Activated naive CD4-positive, alpha-beta T cell treated with anti-CD3 and anti-CD28 coated beads, Interleukin-2, amount 10 ng/mL, durations not matched to agents 7 days and 5 days (primary cell): ENCODE results near the gene TOR2A.

Experiments
- CTCF ChIA-PET: fragments of 350-600 bp; sonication (Branson Sonifier 250); formaldehyde crosslinking; loops from one replicate; lab custom pipeline; 2021; ENCODE audit warnings: antibody characterized with exemption; lab: Charles Lee
- DNase-seq: peaks from one replicate; pipeline ENCODE4 v3.0.0-alpha.2; 2020
- H3K27ac Mint-ChIP-seq: one replicate; pipeline ENCODE4 v1.8.0; 2021; ENCODE audit warnings: mild to moderate bottlenecking, moderate library complexity, mixed read lengths
- H3K27me3 Mint-ChIP-seq: one replicate; pipeline ENCODE4 v1.8.0; 2021; ENCODE audit warnings: mild to moderate bottlenecking, mixed read lengths
- H3K36me3 Mint-ChIP-seq: one replicate; pipeline ENCODE4 v1.8.0; 2021; ENCODE audit warnings: mixed read lengths
- H3K4me1 Mint-ChIP-seq: one replicate; pipeline ENCODE4 v1.8.0; 2021; ENCODE audit warnings: mixed read lengths
- H3K4me3 Mint-ChIP-seq: one replicate; pipeline ENCODE4 v1.8.0; 2021; ENCODE audit warnings: mild to moderate bottlenecking, moderate library complexity, mixed read lengths
- H3K9me3 Mint-ChIP-seq: one replicate; pipeline ENCODE4 v1.8.0; 2021; ENCODE audit warnings: mixed read lengths

The TOR2A gene

DNA sequence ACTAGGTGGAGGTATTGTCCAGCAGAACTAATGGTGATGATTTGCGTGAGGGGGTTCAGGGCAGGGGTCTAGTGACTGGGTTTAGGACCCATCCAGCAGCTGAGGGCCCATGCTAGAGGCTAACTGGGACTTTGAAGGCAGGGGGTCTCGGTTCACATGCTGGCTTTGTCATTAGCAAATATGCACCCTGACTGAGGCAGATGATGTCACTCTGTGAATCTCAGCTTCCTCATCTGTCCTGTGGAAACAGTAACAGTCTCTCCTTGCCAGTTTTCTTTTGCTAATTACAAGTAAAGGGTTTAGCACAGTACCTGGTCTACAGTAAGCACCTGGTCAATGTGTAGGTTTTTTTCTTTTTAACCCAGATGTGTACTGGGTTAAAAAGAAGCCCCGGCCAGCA is 38.2 kb upstream of the TOR2A start:
- Mint-ChIP-seq H3K27ac (no peak overlapping the region), H3K36me3 (peaks cover 66% of the 10 kb centered on the region), H3K4me1 (peaks cover 71% of the 10 kb centered on the region), H3K4me3 (no peak overlapping the region), H3K27me3 (no peaks in the 10 kb centered on the region), H3K9me3 (no peaks in the 10 kb centered on the region)
- no peak for DNase-seq
- CTCF ChIA-PET, result interaction anchor here (1.4 to 1.9 kb wide), 2 partner anchors 9 to 11 kb away, joined by 3 to 4 read pairs; no protein-coding TSS in a partner anchor

DNA sequence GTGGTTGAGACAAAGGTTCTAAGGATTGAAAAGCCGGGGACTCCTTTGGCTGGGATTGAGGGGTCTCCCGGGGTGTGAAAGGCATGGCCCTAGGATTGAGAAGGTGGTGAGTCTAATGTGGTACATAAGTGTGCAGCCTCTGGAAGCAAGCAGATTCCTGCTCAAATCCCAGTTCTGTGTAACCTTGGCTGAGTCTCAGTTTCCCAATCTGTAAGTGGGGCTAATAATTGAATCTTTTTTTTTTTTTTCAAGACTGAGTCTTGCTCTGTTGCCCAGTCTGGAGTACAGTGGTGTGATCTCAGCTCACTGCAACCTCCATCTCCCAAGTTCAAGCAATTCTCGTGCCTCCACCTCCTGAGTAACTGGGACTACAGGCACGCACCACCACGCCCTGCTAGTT is 37.5 kb upstream of the TOR2A start:
- Mint-ChIP-seq H3K27ac (no peak overlapping the region), H3K9me3 (no peaks in the 10 kb centered on the region), H3K27me3 (no peaks in the 10 kb centered on the region), H3K4me1 (peaks cover 76% of the 10 kb centered on the region), H3K4me3 (no peak overlapping the region), H3K36me3 (peaks cover 64% of the 10 kb centered on the region)
- DNase-seq, result no peak
- CTCF ChIA-PET, result interaction anchor here (1.4 to 2.4 kb wide), 3 partner anchors 12 to 149 kb away, joined by 3 to 17 read pairs (median 11); partner anchors contain the start of gene CDK9

DNA sequence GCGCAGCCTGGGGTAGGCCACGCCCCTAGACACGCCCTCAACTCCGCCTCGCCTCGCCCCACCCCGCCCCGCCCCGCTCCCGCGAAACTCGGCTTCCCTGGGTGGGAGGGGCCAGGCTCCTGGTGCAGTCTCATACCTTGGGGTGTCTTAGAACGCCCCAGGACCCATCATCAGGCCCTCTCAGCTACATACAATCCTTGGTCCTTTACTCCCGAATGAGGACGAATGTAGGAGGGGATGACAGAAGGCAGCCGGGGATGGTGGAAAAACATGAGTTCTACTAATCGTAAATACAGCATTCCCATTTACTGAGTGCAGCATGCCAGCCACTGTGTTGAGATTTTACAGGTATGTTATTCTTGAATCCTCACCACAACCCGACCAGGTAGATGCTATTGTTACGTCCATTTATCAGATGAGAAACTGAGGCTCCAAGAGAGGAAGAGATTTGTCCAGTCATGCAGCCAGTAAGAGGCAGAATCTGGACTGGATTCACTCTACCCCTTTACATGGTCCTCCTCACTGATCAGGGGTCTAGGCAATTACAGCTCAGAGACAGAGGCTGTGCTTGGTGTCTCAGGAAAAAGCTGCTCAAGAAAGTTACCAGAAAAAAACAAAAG is 36.6 kb upstream of the TOR2A start:
- peak overlapping the region; percentile 80 for H3K4me3 Mint-ChIP-seq
- DNase-seq, result no peak
- peaks cover 65% of the 10 kb centered on the region for H3K36me3 Mint-ChIP-seq
- H3K9me3 Mint-ChIP-seq, result no peaks in the 10 kb centered on the region
- H3K4me1 Mint-ChIP-seq, result peaks cover 85% of the 10 kb centered on the region
- H3K27ac Mint-ChIP-seq, result peak overlapping the region; percentile 93
- H3K27me3 Mint-ChIP-seq, result no peaks in the 10 kb centered on the region
- CTCF ChIA-PET, result interaction anchor here (1.2 to 2.5 kb wide), 4 partner anchors 13 to 150 kb away, joined by 3 to 17 read pairs (median 13); partner anchors contain the start of gene CDK9

DNA sequence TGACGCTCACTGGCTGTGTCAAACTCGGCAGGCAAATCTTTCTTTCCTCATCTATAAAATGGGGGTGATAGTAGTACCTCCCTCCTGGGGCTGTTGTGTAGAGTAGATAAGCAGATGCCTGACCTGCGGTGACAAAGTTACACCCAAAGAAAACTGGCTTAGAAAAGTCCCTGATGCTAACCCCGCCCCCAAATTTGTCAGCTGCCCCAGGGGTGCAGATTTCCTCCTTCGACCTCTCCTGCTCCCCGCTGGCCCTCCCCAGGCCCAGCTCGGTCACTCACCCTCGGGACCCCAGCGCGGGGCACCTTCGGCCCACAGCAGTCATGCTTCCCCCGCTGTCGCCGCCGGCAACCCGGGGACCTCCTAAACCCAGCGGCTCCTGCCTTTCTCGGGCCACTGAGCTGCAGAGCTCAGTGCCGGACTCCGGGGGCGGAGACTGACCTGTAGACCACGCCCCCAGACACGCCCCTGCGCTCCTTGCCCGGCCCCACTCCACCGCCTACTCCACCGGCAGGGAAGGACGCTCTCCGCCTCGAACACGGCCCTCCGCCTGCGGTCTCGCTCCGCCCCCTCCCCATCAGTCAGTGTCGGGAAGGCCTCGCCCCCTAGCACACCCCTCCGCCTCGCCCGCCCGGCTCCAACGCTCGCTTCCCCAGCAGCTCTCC is 35.9 kb upstream of the TOR2A start:
- Mint-ChIP-seq H3K9me3 (no peaks in the 10 kb centered on the region), H3K27ac (peak overlapping the region; percentile 93), H3K4me3 (peak overlapping the region; percentile 80), H3K27me3 (no peaks in the 10 kb centered on the region), H3K36me3 (peaks cover 67% of the 10 kb centered on the region), H3K4me1 (peaks cover 85% of the 10 kb centered on the region)
- CTCF ChIA-PET, result interaction anchor here (0.8 to 4.6 kb wide), 7 partner anchors 8 to 150 kb away, joined by 3 to 20 read pairs (median 11); partner anchors contain the start of genes CDK9 and TOR2A
- DNase-seq, result peak; percentile 99

DNA sequence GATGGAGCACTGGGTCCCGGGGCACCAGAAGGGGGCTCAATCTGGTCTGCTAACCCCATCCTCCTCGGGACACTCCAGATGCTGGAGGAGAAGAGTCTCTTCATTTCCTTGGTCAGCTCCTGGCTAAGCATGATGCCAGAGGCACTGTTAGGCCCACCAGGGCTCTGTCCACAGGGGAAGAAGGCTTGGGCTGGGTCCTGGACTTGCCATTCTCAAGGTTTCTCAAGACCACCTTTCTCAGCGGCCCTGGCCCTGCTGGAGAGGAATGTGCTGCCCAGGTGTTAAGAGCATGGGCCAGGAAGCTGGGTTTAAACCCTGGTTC is 35.5 kb upstream of the TOR2A start:
- Mint-ChIP-seq H3K36me3 (peaks cover 70% of the 10 kb centered on the region), H3K4me3 (peak overlapping the region; percentile 80), H3K4me1 (peaks cover 85% of the 10 kb centered on the region), H3K27ac (peak overlapping the region; percentile 93), H3K27me3 (no peaks in the 10 kb centered on the region), H3K9me3 (no peaks in the 10 kb centered on the region)
- CTCF ChIA-PET, result interaction anchor here (0.8 to 4.6 kb wide), 7 partner anchors 9 to 151 kb away, joined by 3 to 20 read pairs (median 11); partner anchors contain the start of genes CDK9 and TOR2A
- no peak for DNase-seq

DNA sequence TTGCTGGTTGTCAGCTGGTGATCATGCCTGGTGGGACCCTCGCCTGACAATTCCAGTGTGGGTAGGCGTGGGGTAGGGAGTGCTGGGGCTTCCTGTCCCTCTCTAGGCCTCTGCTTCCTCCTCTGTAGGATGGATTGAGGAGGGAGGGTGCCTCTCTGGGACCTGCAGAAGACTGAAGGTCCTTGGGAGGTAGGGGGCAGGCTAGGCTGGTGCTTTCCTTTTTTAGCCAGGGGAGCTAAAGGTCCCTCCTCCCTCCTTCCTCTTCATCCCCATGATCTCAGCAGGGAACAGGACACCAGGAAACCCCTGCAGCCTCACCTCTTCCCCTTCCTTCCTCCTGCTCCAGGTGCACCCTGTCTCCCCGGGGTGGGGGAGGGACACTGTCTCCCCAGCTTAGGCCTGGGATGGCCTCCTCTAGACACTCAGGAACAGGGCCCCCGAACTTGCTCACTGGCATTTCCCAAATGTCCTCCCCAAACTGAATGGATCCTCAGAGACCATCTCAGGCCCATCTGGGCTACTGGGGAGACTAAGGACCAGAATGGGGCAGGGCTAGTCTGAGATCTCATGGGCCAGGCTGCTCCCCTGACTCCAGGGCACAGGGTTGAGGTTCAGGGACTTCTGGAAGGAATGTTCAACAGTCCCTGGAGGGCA is 35.0 kb upstream of the TOR2A start:
- Mint-ChIP-seq H3K27ac (peak overlapping the region; percentile 93), H3K4me1 (peaks cover 86% of the 10 kb centered on the region), H3K27me3 (no peaks in the 10 kb centered on the region), H3K4me3 (peak overlapping the region; percentile 80), H3K9me3 (no peaks in the 10 kb centered on the region), H3K36me3 (peaks cover 74% of the 10 kb centered on the region)
- DNase-seq, result no peak
- CTCF ChIA-PET, result interaction anchor here (0.7 to 4.6 kb wide), 6 partner anchors 9 to 151 kb away, joined by 3 to 20 read pairs (median 7); partner anchors contain the start of gene TOR2A

DNA sequence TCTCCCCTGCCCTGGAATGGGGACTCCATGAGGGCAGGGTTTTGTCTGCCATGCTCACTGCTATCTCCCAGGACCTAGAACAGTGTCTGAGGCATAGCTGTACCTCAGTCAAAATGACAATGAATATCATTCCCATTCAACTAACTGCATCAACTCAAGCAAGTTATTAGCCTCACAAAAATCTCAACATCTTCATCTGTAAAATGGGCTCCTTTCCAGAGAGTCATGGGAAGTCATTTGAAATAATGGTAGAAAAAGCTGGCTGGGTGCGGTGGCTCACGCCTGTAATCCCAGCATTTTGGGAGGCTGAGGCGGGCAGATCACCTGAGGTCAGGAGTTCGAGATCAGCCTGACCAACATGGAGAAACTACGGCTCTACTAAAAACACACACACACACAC is 34.0 kb upstream of the TOR2A start:
- CTCF ChIA-PET, result interaction anchor here (0.8 to 4.6 kb wide), 6 partner anchors 15 to 154 kb away, joined by 3 to 20 read pairs (median 4); partner anchors contain the start of gene TOR2A
- H3K4me3 Mint-ChIP-seq, result peak overlapping the region; percentile 7
- DNase-seq, result no peak
- no peaks in the 10 kb centered on the region for H3K9me3 Mint-ChIP-seq
- H3K36me3 Mint-ChIP-seq, result peaks cover 76% of the 10 kb centered on the region
- H3K4me1 Mint-ChIP-seq, result peaks cover 86% of the 10 kb centered on the region
- peak overlapping the region; percentile 88 for H3K27ac Mint-ChIP-seq
- no peaks in the 10 kb centered on the region for H3K27me3 Mint-ChIP-seq

DNA sequence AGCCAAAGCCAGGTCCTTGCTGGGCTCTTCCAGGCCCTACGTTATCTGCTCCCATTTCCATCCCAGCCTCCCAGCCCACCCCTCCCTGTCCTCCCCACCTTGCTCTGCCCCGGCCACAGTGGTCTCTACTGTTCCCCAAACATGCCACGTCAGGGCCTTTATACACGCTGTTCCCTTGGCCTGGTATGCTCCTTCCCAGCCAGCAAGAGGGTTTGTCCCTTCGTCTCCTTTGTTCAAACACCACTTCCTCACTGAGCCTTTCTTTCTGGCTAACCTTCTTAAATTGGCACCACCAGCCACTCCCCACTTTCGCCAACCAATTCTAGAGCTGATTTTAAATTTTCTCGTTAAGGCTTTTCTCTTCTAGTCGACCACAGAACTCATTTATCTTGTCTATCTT is 33.6 kb upstream of the TOR2A start:
- CTCF ChIA-PET, result interaction anchor here (0.8 to 4.6 kb wide), 5 partner anchors 16 to 155 kb away, joined by 3 to 20 read pairs (median 4); partner anchors contain the start of gene TOR2A
- Mint-ChIP-seq H3K27me3 (no peaks in the 10 kb centered on the region), H3K4me1 (peaks cover 87% of the 10 kb centered on the region), H3K9me3 (no peaks in the 10 kb centered on the region), H3K27ac (peak overlapping the region; percentile 88), H3K36me3 (peaks cover 76% of the 10 kb centered on the region), H3K4me3 (peak overlapping the region; percentile 7)
- DNase-seq, result no peak

DNA sequence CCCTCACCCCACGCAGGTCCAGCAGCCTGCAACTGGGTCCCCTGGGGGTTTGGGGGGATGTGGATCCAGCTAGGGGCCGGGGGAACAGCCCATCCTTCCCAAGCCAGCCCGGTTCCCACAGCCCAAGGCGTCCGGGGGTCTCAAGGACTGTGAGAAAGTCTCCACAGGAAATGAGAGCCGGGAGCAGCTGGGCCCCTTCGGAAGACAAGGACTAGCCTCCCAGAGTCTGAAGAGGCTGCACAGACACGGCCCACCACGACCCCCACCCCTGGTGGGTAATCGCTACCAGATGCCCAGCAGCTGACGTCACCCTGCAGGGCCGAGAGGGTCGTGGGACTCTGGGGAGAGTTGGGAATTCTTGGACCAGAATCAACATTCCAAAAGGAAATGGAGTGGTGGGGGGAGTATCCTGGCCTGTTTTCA is 32.8 kb upstream of the TOR2A start:
- Mint-ChIP-seq H3K9me3 (no peaks in the 10 kb centered on the region), H3K27ac (peak overlapping the region; percentile 88), H3K36me3 (peaks cover 76% of the 10 kb centered on the region), H3K4me1 (peaks cover 90% of the 10 kb centered on the region), H3K4me3 (no peak overlapping the region), H3K27me3 (no peaks in the 10 kb centered on the region)
- CTCF ChIA-PET, result interaction anchor here (1.4 to 4.6 kb wide), 4 partner anchors 11 to 102 kb away, joined by 7 to 20 read pairs (median 12); partner anchors contain the start of genes SH2D3C and TOR2A
- DNase-seq, result no peak

DNA sequence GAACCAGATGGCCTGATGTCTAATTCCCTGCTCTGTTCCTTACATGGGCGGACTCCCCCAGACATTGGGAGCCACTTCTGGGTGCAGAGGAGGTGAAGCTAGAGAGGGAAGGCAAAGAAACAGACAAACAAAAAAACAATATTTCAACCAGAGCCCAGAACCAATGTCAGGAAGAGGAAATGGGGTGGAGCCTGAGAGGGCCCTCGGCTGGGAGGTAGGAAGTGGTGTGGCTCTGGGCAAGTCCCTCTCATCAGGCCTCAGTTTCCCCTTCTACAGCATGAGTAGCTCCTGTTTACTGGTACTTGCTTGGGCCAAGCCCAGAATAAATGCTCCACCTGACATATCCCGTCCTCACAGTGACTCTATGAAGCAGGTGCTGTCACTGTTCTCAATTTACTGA is 32.3 kb upstream of the TOR2A start:
- H3K4me3 Mint-ChIP-seq, result peak overlapping the region; percentile 51
- peaks cover 90% of the 10 kb centered on the region for H3K4me1 Mint-ChIP-seq
- CTCF ChIA-PET, result interaction anchor here (1.4 to 4.6 kb wide), 5 partner anchors 12 to 154 kb away, joined by 7 to 20 read pairs (median 9); partner anchors contain the start of genes SH2D3C and TOR2A
- DNase-seq, result peak; percentile 44
- no peaks in the 10 kb centered on the region for H3K9me3 Mint-ChIP-seq
- no peaks in the 10 kb centered on the region for H3K27me3 Mint-ChIP-seq
- peaks cover 78% of the 10 kb centered on the region for H3K36me3 Mint-ChIP-seq
- peak overlapping the region; percentile 88 for H3K27ac Mint-ChIP-seq

DNA sequence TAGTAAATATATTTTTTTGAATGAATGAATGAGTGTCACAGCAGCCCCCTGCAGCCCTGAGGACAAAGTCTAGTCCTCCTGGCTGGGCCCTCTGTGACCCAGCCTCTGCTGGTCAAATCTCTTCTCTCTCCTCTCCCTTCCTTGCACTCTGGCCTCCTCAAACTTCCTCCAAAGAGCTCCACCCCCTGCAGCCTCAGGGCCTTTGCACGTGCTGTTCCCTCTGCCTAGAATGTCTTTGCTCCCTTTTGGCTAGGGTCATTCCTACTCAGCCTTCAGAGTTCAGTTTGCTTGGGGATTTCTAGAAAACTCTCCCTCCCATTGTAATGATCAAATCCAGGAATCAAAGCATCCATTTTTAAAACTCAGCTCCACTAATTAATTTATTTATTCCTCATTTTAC is 30.3 kb upstream of the TOR2A start:
- H3K36me3 Mint-ChIP-seq, result peaks cover 71% of the 10 kb centered on the region
- no peak overlapping the region for H3K27ac Mint-ChIP-seq
- no peak overlapping the region for H3K4me3 Mint-ChIP-seq

DNA sequence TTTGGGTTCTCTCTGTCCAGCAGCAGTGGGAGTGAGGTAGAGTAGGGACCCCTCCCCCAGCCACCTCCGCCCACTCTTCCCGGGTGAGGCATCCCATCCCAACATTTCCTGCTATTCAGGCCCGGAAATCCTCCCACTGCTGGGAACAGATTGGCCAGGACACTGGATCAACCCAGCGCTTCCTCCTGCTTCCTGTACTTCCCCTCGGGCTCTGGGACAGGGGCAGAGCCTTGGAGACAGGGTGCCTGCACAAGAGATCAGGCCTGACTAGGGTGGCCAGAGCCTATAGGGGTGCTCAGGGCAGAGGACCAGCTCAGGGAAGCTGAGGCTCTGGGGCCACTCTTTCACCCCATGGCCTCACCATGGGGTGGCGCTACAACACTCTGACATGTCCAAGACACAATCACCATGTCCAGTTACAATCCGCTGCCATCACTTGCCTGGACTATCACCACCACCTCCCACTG is 28.9 kb upstream of the TOR2A start:
- H3K4me1 Mint-ChIP-seq, result peaks cover 58% of the 10 kb centered on the region
- DNase-seq, result no peak
- H3K9me3 Mint-ChIP-seq, result no peaks in the 10 kb centered on the region
- no peaks in the 10 kb centered on the region for H3K27me3 Mint-ChIP-seq
- H3K36me3 Mint-ChIP-seq, result peaks cover 64% of the 10 kb centered on the region
- CTCF ChIA-PET, result interaction anchor here (0.6 to 1.7 kb wide), 10 partner anchors 10 to 916 kb away, joined by 3 to 8 read pairs (median 4); partner anchors contain the start of gene TOR2A
- no peak overlapping the region for H3K4me3 Mint-ChIP-seq
- H3K27ac Mint-ChIP-seq, result peak overlapping the region; percentile 73

More for the DNA sequence above, 30.3 kb upstream of the TOR2A start:
- no peak for DNase-seq
- Mint-ChIP-seq H3K9me3 (no peaks in the 10 kb centered on the region), H3K4me1 (peaks cover 71% of the 10 kb centered on the region), H3K27me3 (no peaks in the 10 kb centered on the region)
- CTCF ChIA-PET, result interaction anchor here (0.7 to 3.4 kb wide), 5 partner anchors 18 to 180 kb away, joined by 3 to 15 read pairs (median 3); partner anchors contain the start of gene TOR2A

DNA sequence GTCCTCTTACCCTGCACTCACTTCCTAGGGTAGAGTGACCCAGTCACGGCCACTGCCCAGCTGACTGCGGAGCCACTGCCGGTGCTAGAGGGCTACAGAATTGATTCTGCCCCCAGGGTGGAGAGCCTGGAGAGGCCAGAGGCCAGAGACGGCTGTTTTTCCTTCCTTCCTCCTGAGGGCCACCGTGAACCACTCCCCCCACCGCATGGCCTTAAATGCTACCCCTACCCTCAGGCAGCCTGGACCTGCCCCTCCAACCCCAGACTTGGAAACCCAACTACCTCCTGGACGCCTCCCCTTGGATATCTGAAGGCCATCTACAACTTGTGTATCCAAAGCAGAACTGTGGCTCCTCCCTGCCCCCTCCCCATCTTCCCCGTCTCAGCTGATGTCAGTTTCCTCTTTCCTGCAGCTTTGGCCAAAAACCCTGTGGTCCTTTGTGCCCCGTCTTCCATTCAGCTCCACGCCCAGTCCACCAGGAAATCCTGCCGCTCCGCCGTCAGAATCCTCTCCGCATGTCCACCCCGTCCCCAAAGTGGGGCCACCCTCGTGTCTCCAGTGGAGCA is 27.1 kb upstream of the TOR2A start:
- no peak for DNase-seq
- H3K36me3 Mint-ChIP-seq, result peaks cover 61% of the 10 kb centered on the region
- peaks cover 41% of the 10 kb centered on the region for H3K4me1 Mint-ChIP-seq
- H3K9me3 Mint-ChIP-seq, result no peaks in the 10 kb centered on the region
- no peaks in the 10 kb centered on the region for H3K27me3 Mint-ChIP-seq
- CTCF ChIA-PET, result no interaction called here
- H3K4me3 Mint-ChIP-seq, result no peak overlapping the region
- H3K27ac Mint-ChIP-seq, result peak overlapping the region; percentile 42
